MCF 10A (cell line): Measurements from ENCODE around the gene PAGR1. TPM values are rescaled to one million over a fixed set of nuclear protein-coding genes. Genes with fewer than 3 reads are reported as not detected.
"Not testable (repeated sequence)": the region's sequence is repeated elsewhere in the genome, so short reads cannot be mapped to it uniquely, and the experiment has no call there.

Experiments used
- BruUV-seq: library from RNA; stranded (reverse); fragments of 400-500 nt; replicated peaks from 2 replicates; lab custom pipeline; 2021; lab: Mats Ljungman, UMichigan
- CTCF ChIA-PET: fragments of 300-600 bp; sonication (Branson Sonifier 250); formaldehyde crosslinking; extraction: SDS; loops from one replicate; lab custom pipeline; 2021; ENCODE audit warnings: antibody characterized with exemption, inconsistent platforms; lab: Yijun Ruan, JAX
- POLR2A ChIA-PET: fragments of 300-600, 350-650 bp; sonication (Branson Sonifier 250); formaldehyde crosslinking; extraction: SDS; loops from one replicate; lab custom pipeline; 2020; ENCODE audit warnings: antibody characterized with exemption, inconsistent platforms; lab: Yijun Ruan, JAX
- DNase-seq: peaks from one replicate; pipeline ENCODE4 v3.0.0-alpha.2; 2018; ENCODE audit not compliant: unreplicated experiment
- H3K27ac Mint-ChIP-seq: one replicate; pipeline ENCODE4 v1.8.0; 2022; ENCODE audit warnings: mild to moderate bottlenecking, low read depth, mixed read lengths; ENCODE audit not compliant: unreplicated experiment
- H3K27me3 Mint-ChIP-seq: one replicate; pipeline ENCODE4 v1.8.0; 2022; ENCODE audit warnings: mixed read lengths; ENCODE audit not compliant: insufficient read depth, unreplicated experiment
- H3K36me3 Mint-ChIP-seq: one replicate; pipeline ENCODE4 v1.8.0; 2022; ENCODE audit warnings: mild to moderate bottlenecking, moderate library complexity, mixed read lengths; ENCODE audit not compliant: insufficient read depth, unreplicated experiment
- H3K4me1 Mint-ChIP-seq: one replicate; pipeline ENCODE4 v1.8.0; 2022; ENCODE audit warnings: mixed read lengths; ENCODE audit not compliant: insufficient read depth, unreplicated experiment
- H3K4me3 Mint-ChIP-seq: one replicate; pipeline ENCODE4 v1.8.0; 2022; ENCODE audit warnings: mild to moderate bottlenecking, moderate library complexity, mixed read lengths; ENCODE audit not compliant: unreplicated experiment
- H3K9me3 Mint-ChIP-seq: one replicate; pipeline ENCODE4 v1.8.0; 2022; ENCODE audit warnings: mixed read lengths; ENCODE audit not compliant: unreplicated experiment
- CTCF ChIP-seq: fragments of 200-600 bp; IDR thresholded peaks from one replicate; pipeline ENCODE4 v1.8.0; 2022; ENCODE audit warnings: antibody characterized with exemption, mild to moderate bottlenecking; ENCODE audit not compliant: unreplicated experiment
- intact Hi-C: fragments of 100-400 bp; cut with micrococcal nuclease; formaldehyde crosslinking; loops from 2 replicates; pipeline ENCODE4 v1.14.1; 2022
- total RNA-seq: library from RNA; stranded (reverse); gene quantifications from 2 replicates; pipeline ENCODE4 v1.2.3, GENCODE V29; 2022

PAGR1 gene
- total RNA-seq, 1 experiment from 2014 or later: 25.0 TPM

- ChIA-PET POLR2A (interaction anchor here (1.5 kb wide), 1 partner anchor 204 kb away, joined by 4 read pairs; the partner anchor contains the start of gene TAOK2), CTCF (interaction anchor here (0.7 kb wide), 2 partner anchors 263 to 1215 kb away, joined by 3 to 4 read pairs; no protein-coding TSS in a partner anchor)
- no TSS peak for BruUV-seq
- no peak for TF ChIP-seq CTCF
- Mint-ChIP-seq H3K9me3 (no peaks in the 10 kb centered on the region), H3K4me1 (peaks cover 6% of the 10 kb centered on the region), H3K4me3 (no peak overlapping the region), H3K36me3 (no peaks in the 10 kb centered on the region), H3K27ac (no peak overlapping the region), H3K27me3 (no peaks in the 10 kb centered on the region)
- intact Hi-C loops: no loop called here
- no peak for DNase-seq
Observed at GRCh38 chr16:29769507-29769906, 46.4 kb upstream of the PAGR1 start.

GRCh38 chr16:29770250-29770929 lies 45.6 kb upstream of the PAGR1 start:
- Mint-ChIP-seq H3K27ac (no peak overlapping the region), H3K9me3 (no peaks in the 10 kb centered on the region), H3K4me3 (no peak overlapping the region), H3K36me3 (no peaks in the 10 kb centered on the region), H3K27me3 (no peaks in the 10 kb centered on the region), H3K4me1 (peaks cover 7% of the 10 kb centered on the region)
- CTCF ChIA-PET: interaction anchor here (0.7 to 0.8 kb wide), 2 partner anchors 12 to 1216 kb away, joined by 3 read pairs; no protein-coding TSS in a partner anchor
- no TSS peak for BruUV-seq
- intact Hi-C loops: no loop called here
- TF ChIP-seq CTCF: no peak
- POLR2A ChIA-PET: no interaction called here
- DNase-seq: no peak

- DNase-seq, H3K27me3 Mint-ChIP-seq, intact Hi-C loops, H3K4me3 Mint-ChIP-seq, BruUV-seq, H3K27ac Mint-ChIP-seq, H3K36me3 Mint-ChIP-seq, H3K9me3 Mint-ChIP-seq: not testable (repeated sequence)
- CTCF ChIA-PET: interaction anchor here (0.6 to 0.9 kb wide), 2 partner anchors 18 to 1077 kb away, joined by 3 to 4 read pairs; no protein-coding TSS in a partner anchor
- POLR2A ChIA-PET: interaction anchor here (0.7 to 1.4 kb wide), 2 partner anchors 18 to 32 kb away, joined by 4 to 5 read pairs; no protein-coding TSS in a partner anchor
- peaks cover 12% of the 10 kb centered on the region for H3K4me1 Mint-ChIP-seq
Observed at GRCh38 chr16:29772330-29772729, 43.6 kb upstream of the PAGR1 start.

- no peak for TF ChIP-seq CTCF
- H3K27ac Mint-ChIP-seq: no peak overlapping the region
- no TSS peak for BruUV-seq
- H3K36me3 Mint-ChIP-seq: no peaks in the 10 kb centered on the region
- intact Hi-C loops: no loop called here
- H3K4me1 Mint-ChIP-seq: peaks cover 22% of the 10 kb centered on the region
- H3K9me3 Mint-ChIP-seq: no peaks in the 10 kb centered on the region
- no peak overlapping the region for H3K4me3 Mint-ChIP-seq
- H3K27me3 Mint-ChIP-seq: no peaks in the 10 kb centered on the region
- ChIA-PET POLR2A (interaction anchor here (0.8 kb wide), 1 partner anchor 19 kb away, joined by 3 read pairs; no protein-coding TSS in a partner anchor), CTCF (interaction anchor here (0.6 kb wide), 2 partner anchors 9 to 21 kb away, joined by 3 read pairs; no protein-coding TSS in a partner anchor)
- DNase-seq: no peak
Observed at GRCh38 chr16:29774730-29775129, 41.2 kb upstream of the PAGR1 start.
